Hindlimb muscle (tissue), 1 donor: ENCODE measurements around the gene BOD1. TPM values are rescaled to one million over a fixed set of nuclear protein-coding genes. Genes with fewer than 3 reads are reported as not detected.
A peak's percentile ranks its signal among the peaks of the same experiment; 100 is the strongest.

Experiments
- DNase-seq: peaks from one replicate; pipeline ENCODE4 v3.0.0-alpha.2; 2013
- polyA plus RNA-seq: library from polyadenylated mRNA; unstranded; fragments of 120-200 nt; gene quantifications from one replicate; pipeline ENCODE4 v1.2.1, GENCODE V29; 2013; ENCODE audit not compliant: insufficient read length

Gene BOD1
- polyA plus RNA-seq = 71.9 TPM

DNA sequence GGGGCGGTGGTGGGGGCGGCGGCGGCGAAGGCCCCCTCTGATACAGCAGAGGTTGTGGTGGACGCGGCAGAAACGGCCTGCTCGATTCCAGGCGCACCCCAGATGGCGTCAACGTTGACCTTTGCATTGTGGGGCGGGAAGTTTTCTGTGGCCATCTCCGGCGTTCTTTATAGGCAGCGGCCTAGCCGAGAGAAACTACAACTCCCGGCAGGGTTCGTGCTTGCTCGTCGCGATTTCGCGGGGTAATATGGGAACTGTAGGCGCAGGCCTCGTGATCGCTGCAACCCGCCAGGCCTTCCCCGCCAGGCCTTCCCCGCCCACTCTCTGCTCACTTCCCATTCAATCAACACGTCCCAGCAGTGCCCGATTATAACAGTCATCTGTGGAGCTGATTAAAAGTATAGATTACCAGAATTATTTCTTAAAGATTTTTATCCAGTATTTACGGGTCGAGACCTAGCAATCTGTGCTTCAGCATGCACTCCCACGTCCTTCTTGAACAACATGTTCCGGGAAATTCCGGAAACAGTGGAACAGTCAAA lies at the start of gene BOD1:
Gene BOD1 (minus strand): TSS at position 74 of the 542 bp plus-strand sequence. CDS start 214 bp downstream, outside the sequence.
- peak; percentile 97 for DNase-seq

DNA sequence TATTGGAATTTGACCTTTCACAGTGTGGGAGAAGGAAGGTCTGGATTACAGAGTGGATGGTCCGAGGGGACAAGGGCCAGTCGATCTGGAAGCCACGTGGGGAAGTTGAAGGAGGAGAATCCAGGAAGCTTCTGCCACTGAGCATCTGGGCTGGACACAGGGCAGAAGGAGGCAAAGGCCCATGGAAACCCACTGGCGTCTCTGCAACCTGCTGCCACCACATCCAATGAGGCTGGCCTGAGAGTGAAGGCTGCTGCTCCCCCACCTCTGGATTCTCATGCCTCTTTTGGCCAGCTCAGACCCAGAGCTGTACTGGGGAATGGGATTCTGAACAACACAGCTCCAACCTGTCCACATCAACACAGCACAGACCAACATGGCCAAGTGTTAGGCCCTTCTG lies 48.9 kb upstream of the BOD1 start:
- no peak for DNase-seq

DNA sequence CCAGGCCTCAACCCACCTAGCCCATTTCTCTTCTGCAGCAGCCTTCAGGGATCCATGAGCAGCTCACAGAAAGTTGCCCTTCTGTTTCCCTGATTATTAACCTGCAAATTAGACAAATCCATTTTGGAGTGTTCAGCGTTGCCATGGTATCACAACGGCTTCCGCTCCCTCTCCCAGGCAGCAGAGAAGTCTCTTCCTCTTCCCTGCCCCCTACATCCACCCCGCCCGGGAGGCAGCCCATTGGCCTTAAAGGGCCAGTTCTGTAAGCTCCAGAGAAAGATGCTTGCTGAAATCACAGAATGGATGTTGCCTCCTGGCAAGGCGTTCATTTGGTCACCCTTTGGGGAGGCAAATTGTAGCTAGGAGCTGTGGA lies 47.7 kb upstream of the BOD1 start:
- DNase-seq = peak; percentile 19

DNA sequence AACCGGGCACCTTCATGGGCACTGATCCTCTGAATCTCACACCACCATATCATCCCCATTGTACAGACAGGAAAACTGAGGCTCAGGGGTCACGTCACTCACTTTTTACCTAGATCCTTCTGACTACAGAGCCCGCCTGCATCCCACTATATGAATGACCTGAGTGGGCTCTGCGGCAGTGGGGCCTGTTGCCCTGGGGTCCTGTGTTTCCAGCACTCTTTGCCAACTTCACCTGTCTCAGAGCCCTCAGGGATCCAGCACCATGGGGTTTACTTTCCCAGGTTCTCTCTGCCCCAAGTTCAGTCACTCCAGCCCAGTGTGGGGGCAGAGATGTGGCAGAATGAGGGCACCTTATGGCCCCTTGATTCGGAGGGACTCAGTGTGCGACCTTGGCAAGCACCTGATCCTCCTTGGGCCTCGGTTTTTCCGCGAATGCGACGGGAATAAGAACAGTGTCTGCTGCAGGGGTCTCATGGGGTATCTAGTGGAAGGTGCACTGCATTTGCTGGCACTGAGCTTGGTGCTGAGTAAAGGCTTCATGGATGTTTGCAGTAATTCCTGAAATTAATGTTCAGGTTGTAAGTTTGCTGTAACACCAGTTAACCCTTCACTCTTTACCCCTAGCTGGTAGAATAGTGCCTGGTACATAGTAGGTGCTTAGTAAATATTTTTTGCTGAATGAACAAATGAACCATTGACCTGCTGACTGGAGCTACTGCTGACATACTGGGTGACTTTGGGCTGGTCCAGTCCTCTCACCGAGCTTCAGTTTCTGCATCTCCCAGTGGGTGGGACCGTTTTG lies 47.1 kb upstream of the BOD1 start:
- DNase-seq = no peak

DNA sequence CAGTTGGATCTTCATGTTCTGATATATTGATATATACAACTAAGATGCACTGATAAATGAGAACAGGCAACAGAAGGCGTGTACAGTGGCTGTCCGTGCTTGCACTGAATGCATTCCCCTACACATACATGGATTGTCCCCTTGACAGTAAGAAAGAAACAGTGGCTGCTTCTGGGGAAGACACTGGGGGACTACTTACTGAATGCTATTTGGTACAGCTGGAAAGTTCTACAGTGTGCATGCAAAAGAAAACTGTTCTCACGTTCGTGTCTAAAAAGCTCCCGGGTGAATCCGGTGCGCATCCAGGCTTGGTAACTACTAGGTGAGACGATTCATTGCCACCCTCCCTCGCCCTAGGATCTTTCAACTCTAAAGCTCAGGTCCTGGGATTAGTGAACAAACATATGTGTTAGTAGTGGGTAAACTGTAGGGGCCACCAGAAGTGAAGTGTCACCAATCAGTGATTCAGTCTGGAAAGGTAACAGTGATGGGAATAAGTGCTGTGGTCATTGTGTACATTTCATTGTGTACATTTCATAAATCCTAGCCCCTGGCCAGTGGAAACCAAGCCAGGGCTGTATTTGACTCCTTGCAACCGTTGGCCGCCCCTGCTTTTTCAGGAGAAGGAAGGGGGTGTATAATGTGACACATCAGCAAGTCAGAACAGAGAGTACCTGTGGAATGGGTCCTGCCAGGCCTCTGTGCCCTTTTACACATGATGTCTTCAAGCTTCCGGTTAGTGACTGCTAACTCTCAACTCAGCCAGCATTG lies 46.3 kb upstream of the BOD1 start:
- DNase-seq = no peak

DNA sequence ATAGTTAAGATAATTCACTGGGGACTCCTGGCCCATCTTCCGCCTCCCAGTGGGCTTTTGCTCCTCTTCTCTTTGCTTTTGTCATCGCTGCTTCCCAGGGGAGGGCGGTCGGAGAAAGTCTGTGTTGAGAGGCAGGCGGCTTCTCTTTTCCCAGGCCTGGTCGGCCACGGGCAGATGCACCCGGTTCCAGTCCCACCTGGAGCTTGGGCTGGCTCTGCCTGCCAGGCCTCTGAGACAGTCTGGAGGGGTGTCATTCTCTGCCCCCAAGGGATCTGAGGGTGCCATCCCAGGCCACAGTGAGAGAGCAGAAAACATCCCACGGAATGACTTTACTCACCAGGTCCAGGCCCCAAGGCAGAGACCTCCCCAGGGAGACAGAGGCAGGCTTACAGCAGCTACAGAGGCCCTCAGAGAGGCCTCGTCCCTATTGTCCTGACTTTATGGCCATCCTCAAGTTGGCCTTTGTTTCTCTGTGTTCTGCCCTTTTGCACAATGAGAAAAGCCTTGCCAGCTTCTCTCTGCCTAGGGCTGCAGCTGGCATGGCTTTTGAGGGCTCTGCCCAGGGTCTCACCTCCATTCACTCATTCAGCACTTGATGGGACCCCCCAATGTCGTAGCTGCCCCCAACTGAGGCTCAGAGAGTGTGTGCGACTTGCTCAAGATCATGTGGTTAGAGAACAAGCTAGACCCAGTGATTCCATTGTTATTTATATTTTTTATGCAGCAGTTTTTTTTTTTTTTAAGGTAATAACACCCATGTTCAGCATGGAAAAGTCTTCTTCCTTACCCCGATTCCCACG lies 44.2 kb upstream of the BOD1 start:
- DNase-seq = no peak

DNA sequence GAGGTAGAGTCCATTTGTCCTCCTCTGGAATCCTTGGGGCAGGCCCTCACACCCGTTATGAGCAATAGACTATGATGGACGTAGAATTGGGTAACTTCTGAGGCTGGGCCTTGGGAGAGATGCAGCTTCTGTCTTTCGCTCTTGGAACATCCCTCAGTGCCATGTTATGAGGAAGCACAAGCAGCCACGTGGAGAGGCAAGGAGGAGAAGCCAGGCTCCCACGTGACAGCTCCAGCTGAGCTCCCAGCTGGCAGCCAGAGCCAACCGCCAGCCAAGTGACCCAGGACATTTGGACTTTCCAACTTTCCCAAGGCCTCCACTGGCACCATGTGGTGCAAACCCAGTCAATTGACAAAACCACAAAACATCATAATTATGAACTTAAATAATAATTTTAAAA lies 43.0 kb upstream of the BOD1 start:
- DNase-seq = no peak

DNA sequence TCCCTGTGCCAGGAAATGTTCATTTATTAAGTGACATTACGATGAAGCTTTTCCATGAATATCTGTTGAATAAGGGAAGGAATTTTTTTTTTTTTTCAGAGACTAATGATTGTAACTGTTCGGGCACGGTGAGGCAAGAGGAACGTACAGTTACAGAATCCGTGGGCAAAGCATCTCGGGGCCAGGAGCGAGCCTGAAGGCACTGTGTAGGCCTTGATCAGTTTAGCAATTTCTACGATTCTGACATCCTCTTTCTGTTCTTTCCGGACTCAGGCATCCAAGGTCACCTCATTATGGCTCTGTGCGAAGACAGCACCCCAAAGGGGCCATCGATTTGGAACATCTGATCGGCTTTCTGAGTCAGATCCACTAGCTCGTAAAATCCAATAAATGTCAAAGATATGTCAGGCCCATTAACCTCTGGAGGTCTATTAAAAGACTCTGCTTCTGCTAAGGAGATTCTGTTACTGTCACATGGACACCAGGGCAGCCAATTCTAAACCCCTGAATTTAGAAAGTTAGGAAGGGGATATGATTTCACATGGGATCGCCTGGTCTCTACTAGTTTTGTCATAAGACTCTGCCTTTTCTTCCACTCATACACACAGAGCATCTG lies 41.4 kb upstream of the BOD1 start:
- no peak for DNase-seq

DNA sequence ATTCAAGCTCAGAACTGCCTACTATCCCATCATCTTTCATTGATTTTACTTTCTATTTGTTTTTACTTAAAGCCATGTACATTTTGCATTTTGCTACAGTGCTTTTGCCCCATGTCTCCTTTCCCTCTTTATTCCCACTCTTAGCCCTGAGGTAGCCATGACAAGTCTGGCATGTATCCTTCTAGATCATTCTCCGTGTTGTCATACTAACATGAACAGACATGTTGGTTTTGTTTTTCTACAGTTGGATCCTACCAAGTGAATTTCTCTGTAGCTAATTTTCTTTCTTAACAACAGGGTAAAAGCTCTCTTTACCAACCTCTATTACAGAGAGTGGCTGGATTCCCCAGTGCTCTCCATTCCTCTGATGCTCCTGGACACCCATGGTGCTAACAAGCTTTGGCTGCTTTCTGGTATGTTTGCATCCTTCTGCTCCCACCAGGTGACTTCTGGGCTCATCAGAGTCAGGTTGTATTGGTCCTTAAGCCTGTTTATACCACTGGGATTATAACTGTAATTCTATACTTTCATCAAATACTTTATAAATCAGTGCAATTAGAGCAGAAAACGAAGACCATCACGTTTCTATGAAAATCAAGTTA lies 38.8 kb upstream of the BOD1 start:
- DNase-seq = no peak

DNA sequence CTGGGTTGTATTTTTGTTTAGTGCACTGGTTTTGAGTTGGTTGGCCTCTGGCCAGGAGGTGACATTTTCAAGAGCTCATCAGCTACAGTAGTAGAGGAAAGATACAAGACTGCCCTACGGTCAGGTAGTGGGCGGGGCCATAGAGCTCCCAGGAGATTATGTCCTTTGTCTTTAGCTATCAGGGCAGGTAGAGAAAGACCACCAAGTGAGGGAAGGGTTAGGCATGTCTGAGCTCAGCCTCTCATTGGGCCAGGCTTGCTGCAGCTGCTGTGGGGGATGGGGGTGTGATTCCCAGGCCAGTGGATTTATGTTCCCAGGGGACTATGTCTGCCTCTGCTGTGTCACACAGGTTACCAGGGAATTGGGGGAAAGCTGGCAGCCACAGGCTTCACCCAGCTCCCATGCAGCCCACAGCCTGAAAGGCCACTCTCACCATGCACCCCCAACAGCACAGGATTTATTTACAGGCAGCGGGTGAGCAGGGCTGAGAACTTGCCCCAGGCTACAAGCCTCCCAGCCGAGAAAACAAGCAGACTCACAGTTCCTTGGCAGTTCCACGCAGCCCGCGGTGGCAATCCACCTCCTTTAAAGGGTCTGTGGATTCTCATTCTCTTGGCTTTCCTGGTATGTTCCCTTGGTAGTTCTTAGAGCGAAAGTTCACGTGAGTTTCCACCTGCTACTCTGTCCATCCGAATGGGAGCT lies 37.5 kb upstream of the BOD1 start:
- DNase-seq = no peak

DNA sequence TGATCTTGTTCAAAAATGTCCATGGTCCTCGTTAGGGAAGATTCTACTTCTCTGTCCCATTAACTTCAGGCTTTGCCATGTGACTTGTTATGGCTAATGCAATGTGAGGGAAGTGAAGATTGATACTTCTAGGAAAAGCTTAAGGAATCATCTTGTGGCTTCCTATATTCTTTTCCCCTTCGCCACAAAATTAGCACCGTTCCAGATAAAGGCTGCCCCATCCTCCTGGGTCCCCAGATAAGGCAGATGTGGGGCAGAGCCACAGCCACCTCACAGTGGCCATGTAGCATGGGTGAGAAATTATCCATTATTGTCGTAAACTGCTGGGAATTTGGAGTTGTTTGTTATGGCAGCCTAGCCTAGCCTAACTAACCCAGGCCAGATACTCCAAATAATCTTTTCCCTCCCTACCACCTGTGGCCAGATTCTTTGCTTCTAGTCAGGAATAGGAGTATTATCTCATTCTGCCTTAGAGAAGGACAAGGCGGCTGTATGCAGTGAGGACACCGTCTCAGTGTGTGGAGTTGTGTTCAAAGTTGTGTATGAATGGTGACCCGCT lies 31.9 kb upstream of the BOD1 start:
- no peak for DNase-seq

DNA sequence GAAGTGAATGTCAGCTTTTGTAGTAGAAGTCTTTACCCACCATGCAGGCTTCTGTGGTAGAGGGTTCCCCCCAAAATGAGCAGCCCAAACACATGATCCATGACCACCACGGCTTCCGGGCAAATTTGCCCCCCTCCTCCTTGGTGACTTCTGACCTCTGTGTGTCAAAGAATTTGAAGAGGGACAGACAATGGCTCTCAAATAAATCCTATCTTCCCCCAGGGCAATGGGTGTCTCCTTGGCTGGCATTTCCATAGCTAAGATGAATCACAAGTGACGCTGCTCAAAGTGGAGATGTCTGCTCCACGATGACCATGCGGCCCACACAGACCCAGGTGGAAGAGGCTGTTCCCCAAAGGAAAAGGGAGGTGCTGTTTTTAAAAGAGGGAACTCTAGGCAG lies 30.2 kb upstream of the BOD1 start:
- no peak for DNase-seq

DNA sequence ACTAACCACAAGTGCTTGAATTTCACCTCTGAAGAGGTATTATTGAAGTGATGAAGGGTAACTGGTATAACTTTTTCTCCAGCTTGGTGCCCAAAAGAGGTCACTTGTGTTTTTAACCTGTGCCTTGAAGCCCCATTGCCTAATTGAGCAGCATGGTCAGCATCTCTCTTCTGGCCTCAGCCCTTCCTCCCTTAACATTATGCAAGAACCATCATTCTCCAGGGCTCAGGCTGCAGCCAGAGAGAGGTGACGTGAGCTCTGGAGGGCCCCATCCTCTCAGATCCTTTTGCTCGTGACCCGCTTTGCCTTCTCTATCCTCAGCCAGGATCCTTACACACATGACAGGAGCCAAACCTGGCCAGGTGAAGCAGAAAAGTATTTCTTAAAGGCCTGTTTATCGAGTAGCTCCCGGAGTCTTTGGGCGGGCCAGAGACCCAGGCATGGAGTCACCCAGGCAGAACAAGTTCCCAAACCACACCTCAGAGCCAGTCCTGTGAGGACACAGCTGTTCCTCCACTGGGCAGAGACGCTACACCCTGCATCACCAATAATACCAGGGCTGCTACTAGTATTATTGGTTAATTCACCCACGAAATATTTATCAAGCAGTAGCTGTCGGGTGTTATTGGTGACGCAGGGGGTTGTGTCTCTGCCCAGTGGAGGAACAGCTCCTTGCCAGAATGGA lies 29.6 kb upstream of the BOD1 start:
- no peak for DNase-seq

DNA sequence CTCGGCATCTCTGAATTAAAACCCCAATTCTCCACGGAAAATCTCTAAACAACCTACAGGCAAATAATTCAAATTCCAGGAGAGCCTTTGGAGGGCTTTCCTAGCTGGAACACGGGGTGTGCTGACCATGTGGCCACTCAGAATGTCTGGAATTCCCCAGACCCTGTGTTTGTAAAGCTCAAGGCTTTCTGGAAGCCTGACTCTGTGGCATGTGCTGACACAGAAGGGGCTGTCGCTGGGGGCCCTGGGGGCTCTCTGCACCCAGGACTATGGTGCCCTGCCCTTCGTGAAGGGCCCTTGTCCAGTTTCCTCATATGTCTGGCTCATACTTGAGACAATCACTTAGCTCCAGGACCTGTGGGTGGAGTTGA lies 29.0 kb upstream of the BOD1 start:
- no peak for DNase-seq

DNA sequence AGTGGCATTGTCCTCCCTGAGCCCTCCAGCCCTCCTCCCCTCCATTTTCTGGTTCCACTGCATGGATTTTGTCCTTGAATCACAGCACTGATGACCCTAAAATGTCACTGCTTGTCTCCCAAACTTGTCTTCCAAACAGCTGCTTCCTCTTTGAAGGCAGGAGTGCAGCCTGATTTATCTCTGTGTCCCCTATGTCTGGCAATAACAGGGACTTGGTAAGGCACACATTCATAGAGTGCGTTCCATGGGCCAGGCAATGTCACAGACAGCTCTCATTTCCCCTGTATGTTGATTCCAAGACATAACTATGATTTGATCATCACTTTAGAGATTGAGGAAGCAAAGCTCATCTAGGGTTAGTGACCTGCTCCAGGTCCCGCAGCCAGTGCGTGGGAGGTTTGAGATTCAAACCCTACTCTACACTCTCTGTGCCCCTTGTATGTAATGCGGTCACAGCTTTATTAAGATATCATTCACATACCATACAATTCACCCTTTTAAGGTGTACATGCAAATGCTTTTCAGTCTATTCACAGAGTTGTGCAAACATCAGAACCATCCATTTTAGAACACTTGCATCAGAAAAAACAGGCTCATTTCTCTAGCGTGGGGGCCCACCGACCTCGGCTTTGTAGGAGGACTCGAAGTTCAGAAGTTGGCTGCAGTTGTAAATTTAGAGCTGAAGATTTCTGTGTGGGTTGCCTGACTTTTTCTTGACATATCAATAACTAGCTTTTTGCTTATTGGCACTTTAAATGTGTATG lies 28.4 kb upstream of the BOD1 start:
- DNase-seq = no peak

DNA sequence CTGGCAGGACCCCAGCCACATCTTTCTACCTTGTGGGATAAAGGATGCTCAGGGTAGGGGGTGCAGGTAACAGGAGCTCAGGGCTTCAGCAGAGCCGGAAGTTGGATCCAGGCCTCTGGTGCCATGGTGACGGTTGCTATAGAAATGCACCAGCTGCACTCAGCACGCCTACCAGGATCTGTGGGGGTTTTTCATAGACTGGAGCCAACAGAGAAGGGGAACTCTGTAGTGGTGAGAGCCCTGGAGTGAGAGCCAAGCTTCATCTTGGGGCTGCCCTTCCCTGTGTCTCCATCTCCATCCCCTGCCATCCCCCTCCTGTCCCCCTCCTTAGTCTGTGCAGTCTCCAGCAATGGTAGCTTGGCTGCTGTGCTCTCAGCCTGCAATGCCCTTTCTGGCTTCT lies 27.5 kb upstream of the BOD1 start:
- DNase-seq = no peak

DNA sequence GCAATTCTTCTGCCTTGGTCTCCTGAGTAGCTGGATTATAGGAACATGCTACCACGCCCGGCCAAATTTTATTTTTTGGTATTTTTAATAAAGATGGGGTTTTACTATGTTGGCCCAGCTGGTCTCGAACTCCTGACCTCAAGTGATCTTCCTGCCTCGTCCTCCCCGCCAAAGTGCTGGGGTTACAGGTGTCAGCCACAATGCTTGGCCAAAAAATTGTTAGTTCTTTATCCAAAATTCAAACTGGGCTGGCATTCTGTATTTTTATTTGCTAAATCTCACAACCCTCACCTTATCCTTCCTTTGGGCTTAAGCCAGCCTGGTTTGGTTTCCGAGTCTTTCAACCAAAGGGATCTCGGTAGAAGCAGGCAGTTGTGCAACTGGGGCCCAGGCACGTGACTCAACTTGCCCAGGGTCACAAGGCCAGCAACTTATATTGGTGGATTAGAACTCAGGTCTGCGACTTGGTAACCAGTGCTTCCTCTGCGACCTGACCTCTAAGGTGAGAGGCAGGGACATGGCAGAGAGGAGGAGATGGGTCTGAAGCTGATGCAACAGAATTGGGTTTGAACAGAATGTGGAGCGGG lies 26.5 kb upstream of the BOD1 start:
- DNase-seq = no peak

DNA sequence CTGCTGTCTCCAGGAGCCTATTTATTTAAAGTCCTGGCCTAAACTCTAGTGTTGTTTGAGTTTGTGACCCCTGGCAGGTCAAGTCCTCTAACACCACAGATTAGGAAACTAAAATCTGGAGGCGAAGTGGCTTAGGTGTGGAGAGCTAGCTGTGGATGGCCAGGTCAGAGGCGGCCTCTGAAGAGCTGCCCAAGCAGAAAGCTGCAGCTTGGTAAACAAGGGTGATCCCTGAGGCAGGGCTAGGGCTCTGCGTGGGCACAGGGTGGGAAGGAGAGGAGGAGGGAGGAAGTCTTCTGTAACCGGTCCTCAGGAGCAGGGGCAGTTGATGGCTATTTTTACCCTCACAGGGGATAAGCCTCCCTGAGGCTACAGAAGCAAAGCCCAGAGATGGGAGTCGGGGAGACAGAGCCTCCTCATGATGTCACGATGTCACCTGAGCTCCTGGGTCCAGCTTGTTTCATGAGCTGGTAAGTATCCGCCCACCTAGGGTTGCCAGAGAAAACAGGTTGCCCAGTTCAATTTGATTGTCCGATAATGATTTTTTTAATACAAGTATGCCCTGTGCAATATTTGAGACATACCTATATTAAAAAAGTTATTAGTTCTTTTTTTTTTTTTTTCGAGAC lies 25.9 kb upstream of the BOD1 start:
- DNase-seq = no peak
